Measurements from ENCODE around the gene SC5D.

The SC5D gene

GRCh38 chr11:121352251-121352891 lies 59.8 kb downstream of the SC5D start:
- DNase-seq (ENCODE audit: extremely low read depth in 1 of 2, low read depth in 1 of 2), result no peak

- DNase-seq (ENCODE audit: extremely low read depth in 1 of 2, low read depth in 1 of 2), result no peak
These were observed 61.6 kb downstream of the SC5D start for GRCh38 chr11:121354192-121354591.

GRCh38 chr11:121356357-121356756 lies 63.8 kb downstream of the SC5D start:
- DNase-seq (ENCODE audit: extremely low read depth in 1 of 2, low read depth in 1 of 2), result no peak

Data from stimulated activated CD8-positive, alpha-beta memory T cell treated with anti-CD3 and anti-CD28 coated beads, Interleukin-7, amount 100 ng/mL, for 48 hours (primary cell).